NCI-H2196 treated with DMSO at 0.1 percent for 48 hours (cell line): ENCODE results near the gene CEMIP.

ENCODE experiments used
- DNase-seq: peaks from one replicate; lab custom pipeline; 2025; ENCODE audit not compliant: unreplicated experiment; lab: John Stamatoyannopoulos, UW

The CEMIP gene

GRCh38 chr15:80920271-80920699 is 141.1 kb downstream of the CEMIP start:
- no peak for DNase-seq

GRCh38 chr15:80921736-80922410 is 142.7 kb downstream of the CEMIP start:
- DNase-seq, result no peak

- DNase-seq, result no peak
Measured at GRCh38 chr15:80923668-80924067, 144.5 kb downstream of the CEMIP start.

- DNase-seq, result no peak
Measured at GRCh38 chr15:80924278-80924677, 145.1 kb downstream of the CEMIP start.

- DNase-seq, result no peak
Measured at GRCh38 chr15:80925597-80926059, 146.5 kb downstream of the CEMIP start.

GRCh38 chr15:80926126-80926525 is 147.0 kb downstream of the CEMIP start:
- DNase-seq, result no peak

GRCh38 chr15:80929225-80929624 is 150.1 kb downstream of the CEMIP start:
- no peak for DNase-seq

GRCh38 chr15:80929689-80930088 is 150.5 kb downstream of the CEMIP start:
- DNase-seq, result no peak

- no peak for DNase-seq
Measured at GRCh38 chr15:80931191-80931590, 152.0 kb downstream of the CEMIP start.

- DNase-seq, result no peak
Measured at GRCh38 chr15:80931721-80932512, 152.7 kb downstream of the CEMIP start.

GRCh38 chr15:80932513-80932815 is 153.3 kb downstream of the CEMIP start:
- DNase-seq, result no peak

GRCh38 chr15:80932989-80933388 is 153.8 kb downstream of the CEMIP start:
- DNase-seq, result no peak

GRCh38 chr15:80934761-80935221 is 155.6 kb downstream of the CEMIP start:
- DNase-seq, result no peak

GRCh38 chr15:80936288-80937078 is 157.3 kb downstream of the CEMIP start:
- DNase-seq, result no peak

GRCh38 chr15:80937718-80938117 is 158.5 kb downstream of the CEMIP start:
- no peak for DNase-seq

GRCh38 chr15:80939216-80939615 is 160.0 kb downstream of the CEMIP start:
- DNase-seq, result no peak

- DNase-seq, result no peak
Measured at GRCh38 chr15:80940331-80940730, 161.2 kb downstream of the CEMIP start.

GRCh38 chr15:80940851-80941250 is 161.7 kb downstream of the CEMIP start:
- no peak for DNase-seq

- DNase-seq, result no peak
Measured at GRCh38 chr15:80942266-80942665, 163.1 kb downstream of the CEMIP start.

- no peak for DNase-seq
Measured at GRCh38 chr15:80942746-80943565, 163.8 kb downstream of the CEMIP start.

GRCh38 chr15:80944818-80945217 is 165.6 kb downstream of the CEMIP start:
- no peak for DNase-seq
